Urinary bladder (tissue), 4 donors: ENCODE results near the gene NUTF2. TPM values are rescaled to one million over a fixed set of nuclear protein-coding genes. Genes with fewer than 3 reads are reported as not detected.

ENCODE experiments used
- DNase-seq: peaks from one replicate; pipeline ENCODE4 v3.0.0-alpha.2; 2015; ENCODE audit errors: extremely low spot score
- H3K27ac ChIP-seq: one replicate; pipeline ENCODE4 v1.5.1; 2013; ENCODE audit warnings: low read depth, mild to moderate bottlenecking, moderate library complexity
- H3K36me3 ChIP-seq: one replicate; pipeline ENCODE4 v1.6.1; 2013; ENCODE audit warnings: mild to moderate bottlenecking, moderate library complexity; ENCODE audit not compliant: insufficient read depth
- H3K4me1 ChIP-seq: one replicate; pipeline ENCODE4 v1.6.1; 2013; ENCODE audit warnings: mild to moderate bottlenecking, moderate library complexity; ENCODE audit not compliant: insufficient read depth
- H3K4me3 ChIP-seq: one replicate; pipeline ENCODE4 v1.5.1; 2013; ENCODE audit warnings: low read depth, low read length
- WGBS: extraction: QIAGEN DNeasy Blood & Tissue Kit; methylation state at CpG from one replicate; pipeline ENCODE4 v1.1.7; 2013; 5-methylcytosine and 5-hydroxymethylcytosine counted together
- polyA plus RNA-seq: library from polyadenylated mRNA; stranded (reverse); fragments of 200-250 nt; gene quantifications from one replicate; pipeline ENCODE4 v1.2.3, GENCODE V29; 2013
- small RNA-seq: library from RNA; depleted of rRNA; stranded (forward); fragments of <200 nt; gene quantifications from one replicate; pipeline ENCODE3, GENCODE V24; 2014
- total RNA-seq: library from RNA; depleted of rRNA; stranded (reverse); fragments of >200 nt; gene quantifications from one replicate; pipeline ENCODE4 v1.2.3, GENCODE V29; 2014
- donor health status: healthy with polysubstance abuse.
- donor health status: healthy.

Gene NUTF2
- total and polyA plus RNA-seq, 2 donors = 70.6 to 117 TPM

GRCh38 chr16:67917140-67917851 lies 70.6 kb downstream of the NUTF2 start:
- Histone ChIP-seq H3K4me3 (no peak overlapping the region), H3K27ac (no peak overlapping the region), H3K4me1 (no peaks in the 10 kb centered on the region), H3K36me3 (no peaks in the 10 kb centered on the region)
- WGBS = 55% methylated on average over 6 of the region's 6 CpGs
- no peak for DNase-seq

- no peaks in the 10 kb centered on the region for H3K4me1 ChIP-seq
- DNase-seq = no peak
- no peaks in the 10 kb centered on the region for H3K36me3 ChIP-seq
- no peak overlapping the region for H3K4me3 ChIP-seq
- no peak overlapping the region for H3K27ac ChIP-seq
- WGBS = 88% methylated on average over 4 of the region's 4 CpGs
These were observed 71.1 kb downstream of the NUTF2 start for GRCh38 chr16:67917852-67918236.

- Histone ChIP-seq H3K4me3 (no peak overlapping the region), H3K36me3 (no peaks in the 10 kb centered on the region), H3K4me1 (no peaks in the 10 kb centered on the region), H3K27ac (no peak overlapping the region)
- DNase-seq = no peak
- 66% methylated on average over 6 of the region's 6 CpGs for WGBS
These were observed 73.0 kb downstream of the NUTF2 start for GRCh38 chr16:67919622-67920221.

Small RNA genes lying within 50 kb of the gene (small RNA-seq; reads per million reads assigned to genes)
- gene AC040162.2 = not detected
- not detected for gene NRN1L

Other genes starting within 250 kb of the NUTF2 start
- gene CARMIL2, start 201.8 kb upstream of the NUTF2 start, total RNA-seq = 0.16 TPM
- 0.99 TPM for gene CARMIL2, start 201.8 kb upstream of the NUTF2 start, polyA plus RNA-seq
- 9.5 TPM for gene ACD, start 186.7 kb upstream of the NUTF2 start, total RNA-seq
- 34.6 TPM for gene ACD, start 186.7 kb upstream of the NUTF2 start, polyA plus RNA-seq
- gene PARD6A, start 186.0 kb upstream of the NUTF2 start, total RNA-seq = 1.7 TPM
- 6.5 TPM for gene PARD6A, start 186.0 kb upstream of the NUTF2 start, polyA plus RNA-seq
- 10.3 TPM for gene ENKD1, start 180.2 kb upstream of the NUTF2 start, total RNA-seq
- 39.5 TPM for gene ENKD1, start 180.2 kb upstream of the NUTF2 start, polyA plus RNA-seq
- 1.2 TPM for gene C16orf86, start 180.1 kb upstream of the NUTF2 start, total RNA-seq
- gene C16orf86, start 180.1 kb upstream of the NUTF2 start, polyA plus RNA-seq = 9.9 TPM
- gene GFOD2, start 127.6 kb upstream of the NUTF2 start, total RNA-seq = 16.1 TPM
- gene GFOD2, start 127.6 kb upstream of the NUTF2 start, polyA plus RNA-seq = 19.4 TPM
- gene RANBP10, start 40.4 kb upstream of the NUTF2 start, total RNA-seq = 6.0 TPM
- 14.1 TPM for gene RANBP10, start 40.4 kb upstream of the NUTF2 start, polyA plus RNA-seq
- gene TSNAXIP1, start 40.0 kb upstream of the NUTF2 start, total RNA-seq = 1.2 TPM
- gene TSNAXIP1, start 40.0 kb upstream of the NUTF2 start, polyA plus RNA-seq = 2.0 TPM
- gene THAP11, start 4.6 kb upstream of the NUTF2 start, total RNA-seq = 27.2 TPM
- gene THAP11, start 4.6 kb upstream of the NUTF2 start, polyA plus RNA-seq = 42.2 TPM
- 16.5 TPM for gene CENPT, start 760 bp downstream of the NUTF2 start, total RNA-seq
- gene CENPT, start 760 bp downstream of the NUTF2 start, polyA plus RNA-seq = 49.4 TPM
- 31.8 TPM for gene EDC4, start 26.1 kb downstream of the NUTF2 start, total RNA-seq
- gene EDC4, start 26.1 kb downstream of the NUTF2 start, polyA plus RNA-seq = 43.2 TPM
- gene NRN1L, start 38.0 kb downstream of the NUTF2 start, total RNA-seq = not detected
- 1.9 TPM for gene NRN1L, start 38.0 kb downstream of the NUTF2 start, polyA plus RNA-seq
- gene PSKH1, start 46.3 kb downstream of the NUTF2 start, total RNA-seq = 9.9 TPM
- 39.0 TPM for gene PSKH1, start 46.3 kb downstream of the NUTF2 start, polyA plus RNA-seq
- not detected for gene CTRL, start 84.9 kb downstream of the NUTF2 start, total RNA-seq
- 0.91 TPM for gene CTRL, start 84.9 kb downstream of the NUTF2 start, polyA plus RNA-seq
- gene PSMB10, start 89.9 kb downstream of the NUTF2 start, total RNA-seq = 26.1 TPM
- 74.1 TPM for gene PSMB10, start 89.9 kb downstream of the NUTF2 start, polyA plus RNA-seq
- gene LCAT, start 97.2 kb downstream of the NUTF2 start, total RNA-seq = 10.2 TPM
- 18.5 TPM for gene LCAT, start 97.2 kb downstream of the NUTF2 start, polyA plus RNA-seq
- gene SLC12A4, start 121.7 kb downstream of the NUTF2 start, total RNA-seq = 50.7 TPM
- gene SLC12A4, start 121.7 kb downstream of the NUTF2 start, polyA plus RNA-seq = 42.4 TPM
- not detected for gene DPEP3, start 133.6 kb downstream of the NUTF2 start, total RNA-seq
- gene DPEP3, start 133.6 kb downstream of the NUTF2 start, polyA plus RNA-seq = 0.09 TPM
- 2.3 TPM for gene DPEP2, start 152.6 kb downstream of the NUTF2 start, total RNA-seq
- gene DPEP2, start 152.6 kb downstream of the NUTF2 start, polyA plus RNA-seq = 2.5 TPM
- gene DPEP2NB, start 169.0 kb downstream of the NUTF2 start, total RNA-seq = not detected
- gene DPEP2NB, start 169.0 kb downstream of the NUTF2 start, polyA plus RNA-seq = not detected
- gene DDX28, start 176.3 kb downstream of the NUTF2 start, total RNA-seq = 6.4 TPM
- gene DDX28, start 176.3 kb downstream of the NUTF2 start, polyA plus RNA-seq = 11.5 TPM
- gene DUS2, start 176.4 kb downstream of the NUTF2 start, total RNA-seq = 14.7 TPM
- 8.5 TPM for gene DUS2, start 176.4 kb downstream of the NUTF2 start, polyA plus RNA-seq
- 27.1 TPM for gene NFATC3, start 238.4 kb downstream of the NUTF2 start, total RNA-seq
- 20.2 TPM for gene NFATC3, start 238.4 kb downstream of the NUTF2 start, polyA plus RNA-seq